Limb (tissue), 2 donors: ENCODE data around the gene KCTD7.
"Not testable (repeated sequence)": the region's sequence is repeated elsewhere in the genome, so short reads cannot be mapped to it uniquely, and the experiment has no call there.

ENCODE experiments used
- DNase-seq, 2 donors: peaks; one replicate each; pipeline ENCODE4 v3.0.0-alpha.2; 2016; ENCODE audit errors: extremely low spot score in 2 of 2

KCTD7 gene

DNA sequence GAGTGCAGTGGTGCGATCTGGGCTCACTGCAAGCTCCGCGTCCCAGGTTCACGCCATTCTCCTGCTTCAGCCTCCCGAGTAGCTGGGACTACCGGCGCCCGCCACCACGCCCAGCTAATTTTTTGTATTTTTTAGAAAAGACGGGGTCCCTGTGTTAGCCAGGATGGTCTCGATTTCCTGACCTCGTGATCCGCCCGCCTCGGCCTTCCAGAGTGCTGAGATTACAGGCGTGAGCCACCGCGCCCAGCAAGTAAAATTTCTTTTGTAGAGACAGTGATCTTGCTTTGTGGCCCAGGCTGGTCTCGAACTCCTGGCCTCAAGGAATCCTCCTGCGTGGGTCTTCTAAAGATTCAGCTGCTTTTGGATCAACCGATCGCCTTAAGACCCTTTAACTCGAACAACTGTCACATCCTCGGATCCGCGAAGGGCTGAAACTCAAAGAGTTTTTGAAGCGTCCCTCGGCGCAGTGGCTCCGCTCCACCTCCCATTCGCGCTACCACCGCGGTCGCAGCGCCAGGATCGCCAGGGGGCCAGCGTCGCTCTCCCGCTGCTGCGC lies 25.1 kb downstream of the KCTD7 start:
- not testable (repeated sequence) for DNase-seq

GRCh38 chr7:66654275-66655112 lies 25.8 kb downstream of the KCTD7 start:
- peak; percentile 97 to 99 for DNase-seq

DNA sequence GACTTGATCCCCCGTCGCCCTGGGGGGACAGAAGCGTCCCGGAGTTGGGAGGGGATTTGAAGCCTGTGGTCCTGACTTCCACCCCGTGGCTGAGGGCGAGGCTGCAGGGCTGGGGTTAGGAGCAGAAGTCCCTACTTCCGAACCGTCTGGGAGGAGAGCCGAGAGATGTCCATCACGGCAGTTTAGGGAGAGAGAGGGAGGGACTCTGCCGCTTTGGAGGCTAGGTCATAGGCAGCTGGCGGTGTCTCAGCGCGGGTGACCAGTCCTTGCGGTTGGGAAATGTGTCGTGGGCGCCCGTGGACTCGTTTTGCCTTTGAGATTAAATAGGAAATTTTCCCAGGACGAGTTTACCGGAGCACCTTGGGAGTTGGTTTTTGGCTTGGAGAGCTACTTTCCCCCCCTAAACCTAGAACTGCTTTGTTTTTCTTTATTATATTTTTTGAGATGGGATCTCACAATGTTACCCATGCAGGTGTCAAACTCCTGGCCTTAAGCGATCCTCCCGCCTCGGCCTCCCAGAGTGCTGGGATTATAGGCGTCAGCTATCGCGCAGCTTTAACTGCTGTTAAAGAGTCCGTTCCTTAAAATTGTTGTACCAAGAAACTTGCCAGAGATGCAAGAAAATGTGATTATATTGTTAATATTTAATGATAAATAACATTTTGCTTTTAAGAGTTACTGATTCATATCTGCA lies 26.6 kb downstream of the KCTD7 start:
- DNase-seq, result not testable (repeated sequence)

- not testable (repeated sequence) for DNase-seq
Observed at GRCh38 chr7:66655826-66656485, 27.3 kb downstream of the KCTD7 start.

GRCh38 chr7:66657798-66658197 lies 29.1 kb downstream of the KCTD7 start:
- no peak for DNase-seq

GRCh38 chr7:66662646-66663264 lies 34.1 kb downstream of the KCTD7 start:
- DNase-seq, result no peak

DNA sequence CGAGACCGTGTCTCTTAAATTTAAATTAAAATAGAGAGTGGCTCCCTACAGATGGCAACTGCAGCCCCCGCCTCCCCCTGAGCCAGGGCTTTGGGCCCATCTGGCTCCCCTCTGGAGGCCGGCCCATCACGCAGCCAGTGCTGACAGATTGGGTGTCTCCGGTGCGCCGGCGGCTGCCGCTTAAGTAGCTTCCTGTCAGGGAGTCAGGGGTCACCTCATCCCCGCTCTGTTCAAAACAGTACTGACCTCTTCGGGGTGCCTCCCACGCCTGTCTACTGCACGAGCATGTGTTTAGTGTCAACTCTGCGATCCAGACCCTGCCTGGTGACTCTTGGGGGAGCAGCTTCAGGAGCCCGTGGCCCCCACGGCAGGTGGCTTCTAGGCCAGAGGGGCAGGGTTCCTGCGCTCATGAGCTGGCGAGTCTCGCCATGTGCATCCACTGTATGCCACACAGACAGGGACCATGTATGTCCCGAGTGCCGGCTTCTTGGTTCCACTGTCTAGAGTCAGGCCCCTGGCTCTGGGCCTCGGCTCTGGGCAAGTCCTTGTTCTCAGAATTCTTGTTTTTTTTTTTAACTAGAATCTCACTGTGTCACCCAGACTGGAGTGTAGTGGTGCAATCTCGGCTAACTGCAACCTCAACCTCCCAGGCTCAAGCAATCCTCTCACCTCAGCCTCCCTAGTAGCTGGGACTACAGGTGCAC lies 36.1 kb downstream of the KCTD7 start:
- no peak for DNase-seq

DNA sequence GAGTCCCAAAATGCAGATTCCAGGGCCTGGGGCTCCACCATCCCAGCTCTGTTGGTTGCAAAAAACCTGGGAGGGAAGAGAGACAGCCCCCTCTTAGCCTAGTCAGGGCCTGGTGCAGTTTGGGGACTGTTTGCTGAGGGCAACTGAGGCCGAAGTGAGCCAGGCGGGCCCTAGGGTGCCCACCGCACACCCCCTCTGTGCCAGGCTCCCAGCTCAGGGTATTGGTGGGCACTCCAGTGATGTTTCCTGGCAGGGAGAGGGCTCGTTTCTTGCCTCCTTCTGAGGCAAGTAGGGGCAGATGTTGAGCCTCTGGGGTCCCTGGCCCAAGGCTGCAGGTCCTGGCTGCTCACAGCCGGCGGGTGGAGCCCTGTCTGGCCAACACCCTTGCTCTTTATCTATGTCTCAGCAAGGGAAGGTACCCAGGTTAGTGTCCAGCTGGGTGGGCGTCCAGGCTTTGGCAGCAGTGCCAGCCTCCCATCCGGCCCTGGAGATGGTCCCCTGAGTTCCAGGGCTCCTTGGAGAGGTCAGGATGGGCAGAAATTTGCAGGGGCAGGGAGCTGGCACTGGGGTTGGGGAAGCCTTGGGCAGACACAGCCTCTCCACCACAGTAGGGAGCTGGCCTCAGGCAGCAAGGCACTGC lies 37.8 kb downstream of the KCTD7 start:
- DNase-seq, result no peak

DNA sequence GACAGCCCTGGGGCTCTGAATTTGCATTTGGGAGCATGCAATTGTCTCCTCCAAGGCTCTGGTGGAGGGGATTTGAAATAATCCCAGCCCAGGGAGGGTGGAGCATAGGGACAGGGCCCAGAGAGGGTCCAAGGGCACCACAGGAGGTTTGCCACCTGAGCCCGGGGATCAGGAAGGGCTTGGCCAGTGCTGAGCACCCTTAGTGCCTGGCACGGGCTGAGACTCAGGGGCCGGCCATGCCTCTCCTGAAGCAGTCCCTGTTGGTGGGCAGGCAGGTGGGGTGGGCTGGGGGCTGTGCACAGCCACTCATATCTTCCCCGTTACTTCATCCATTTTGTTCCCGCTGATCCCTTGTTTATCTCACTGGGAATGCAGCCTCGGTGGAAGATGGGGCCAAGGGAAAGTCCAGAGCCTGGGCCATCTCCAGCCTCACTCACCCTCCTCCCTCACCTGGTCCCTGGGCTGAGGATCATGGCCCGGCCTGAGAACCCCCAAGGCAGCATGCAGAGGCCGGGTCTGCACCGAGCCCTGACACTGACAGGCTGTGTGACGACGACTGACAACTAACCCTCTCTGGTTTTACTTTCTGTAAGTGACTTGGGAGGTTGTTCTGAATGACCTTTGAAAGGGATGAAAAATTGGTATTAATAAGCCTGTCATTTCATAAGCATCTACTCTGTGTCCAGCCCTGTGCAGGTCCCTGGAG lies 38.5 kb downstream of the KCTD7 start:
- no peak for DNase-seq

DNA sequence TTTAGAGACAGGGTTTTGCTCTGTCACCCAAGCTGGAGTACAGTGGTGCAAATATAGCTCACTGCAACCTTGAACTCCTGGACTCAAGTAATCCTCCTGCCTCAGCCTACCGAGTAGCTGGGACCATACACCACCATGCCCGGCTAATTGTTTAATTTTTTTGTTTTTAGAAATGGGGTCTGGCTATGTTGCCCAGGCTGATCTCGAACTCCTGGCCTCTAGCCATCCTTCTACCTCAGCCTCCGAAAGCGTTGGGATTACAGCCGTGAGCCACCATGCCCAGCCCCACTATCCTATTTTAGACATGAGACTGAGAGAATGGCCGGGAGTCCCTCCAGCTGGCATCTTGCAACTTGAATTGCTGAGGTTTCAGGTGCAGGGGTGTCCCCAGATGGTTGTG lies 39.4 kb downstream of the KCTD7 start:
- no peak for DNase-seq

DNA sequence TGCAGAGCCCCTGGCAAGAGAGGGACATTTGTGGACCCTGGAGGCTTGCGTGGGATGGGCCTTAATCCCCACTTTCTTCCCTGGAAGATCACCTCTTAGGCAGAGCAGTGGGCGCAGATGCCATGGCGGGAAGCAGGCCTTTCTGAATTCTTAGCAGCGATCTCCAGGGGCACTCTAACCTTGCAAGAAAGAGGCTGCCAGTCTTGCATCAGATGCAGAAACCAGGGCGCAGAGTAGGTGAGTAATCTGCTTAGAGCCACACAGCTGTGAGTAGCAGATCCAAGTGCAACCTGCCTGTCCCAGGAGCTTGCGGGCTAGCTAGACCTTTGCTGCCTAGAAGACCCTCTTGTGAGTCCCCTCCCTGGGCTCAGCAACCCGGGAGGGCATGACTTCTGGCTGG lies 40.0 kb downstream of the KCTD7 start:
- no peak for DNase-seq

GRCh38 chr7:66669088-66669487 lies 40.4 kb downstream of the KCTD7 start:
- DNase-seq, result no peak

DNA sequence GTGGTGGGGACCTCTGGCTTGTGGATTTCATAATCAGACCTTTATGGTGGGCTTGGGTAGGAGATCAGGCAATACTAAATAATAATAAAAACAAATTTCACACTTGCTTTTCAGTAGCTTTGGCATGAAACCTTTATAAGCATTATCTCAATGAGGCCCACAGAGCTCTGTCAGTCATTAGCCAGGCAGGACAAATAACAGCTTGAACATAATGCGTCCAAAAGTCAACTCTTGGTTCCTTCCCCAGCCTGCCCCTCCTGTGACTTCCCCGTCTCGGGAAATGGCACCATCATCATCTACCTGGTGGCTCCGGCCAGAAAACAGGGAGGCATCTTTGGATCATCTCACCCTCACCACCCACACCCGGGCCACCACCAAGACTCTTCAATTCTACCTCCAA lies 40.8 kb downstream of the KCTD7 start:
- DNase-seq, result no peak

DNA sequence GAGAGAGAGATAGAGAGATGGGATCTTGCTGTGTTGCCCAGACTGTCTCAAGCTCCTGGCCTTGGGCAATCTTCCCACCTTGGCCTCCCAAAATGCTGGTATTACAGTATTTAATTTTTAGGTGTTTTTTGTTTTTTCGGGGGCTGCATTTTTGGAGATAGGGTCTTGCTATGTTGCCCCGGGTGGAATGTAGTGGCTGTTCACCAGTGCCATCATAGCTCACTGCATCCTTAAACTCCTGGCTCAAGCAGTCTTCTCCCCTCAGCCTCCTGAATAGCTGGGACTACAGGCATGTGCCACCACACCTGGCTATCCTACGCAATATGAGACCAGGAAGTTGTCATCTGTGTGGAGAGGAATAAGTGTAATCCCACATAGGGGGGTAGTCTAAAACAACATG lies 42.4 kb downstream of the KCTD7 start:
- no peak for DNase-seq

DNA sequence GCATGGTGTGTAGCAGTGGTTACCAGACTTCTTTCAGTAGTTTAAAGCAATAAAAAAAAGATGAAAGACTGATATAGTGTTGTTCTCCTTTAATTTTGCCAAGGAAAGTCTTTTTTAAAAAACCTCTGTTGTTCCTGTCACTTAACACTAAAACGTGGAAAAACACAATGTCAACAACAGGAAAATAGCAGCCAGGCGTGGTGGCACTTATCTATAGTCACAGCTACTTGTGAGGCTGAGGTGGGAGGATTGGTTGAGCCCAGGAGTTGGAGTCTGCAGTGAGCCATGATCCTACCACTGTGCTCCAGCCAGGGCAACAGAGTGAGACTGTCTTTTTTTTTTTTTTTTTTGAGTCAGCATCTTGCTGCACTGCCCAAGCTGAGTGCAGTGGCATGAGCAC lies 42.8 kb downstream of the KCTD7 start:
- not testable (repeated sequence) for DNase-seq

DNA sequence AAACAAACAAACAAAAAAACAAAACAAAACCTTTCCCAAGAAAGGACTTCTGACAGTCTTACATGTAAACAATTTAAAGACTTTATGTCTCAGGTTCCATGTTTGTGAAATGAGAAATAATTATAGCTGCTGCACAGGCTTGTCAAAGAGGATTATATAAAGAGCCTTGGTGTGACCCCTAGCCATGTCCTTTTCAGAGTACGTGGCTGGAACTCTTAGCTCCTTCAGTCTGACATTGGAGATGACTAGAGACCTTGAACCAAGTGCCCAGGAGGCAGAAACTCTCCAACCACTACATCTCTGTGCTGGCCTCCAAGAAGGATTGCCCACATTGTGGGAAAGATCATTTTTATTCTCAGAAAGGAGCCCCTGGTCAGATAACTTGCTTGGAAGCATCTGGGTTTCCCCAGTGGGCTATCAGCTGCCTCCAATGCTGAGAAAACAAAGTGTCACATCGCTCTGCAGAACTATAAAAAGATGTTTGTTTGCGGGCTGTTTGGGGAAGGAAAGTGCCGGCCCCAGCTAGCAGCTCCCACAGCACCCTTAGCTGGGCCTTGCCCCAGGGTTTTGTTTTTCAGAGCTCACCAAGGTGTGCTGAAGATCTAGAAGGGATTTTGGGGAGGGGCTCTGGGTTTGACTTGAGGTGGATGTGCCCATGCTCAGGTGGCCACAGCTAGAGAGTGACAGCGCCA lies 43.9 kb downstream of the KCTD7 start:
- DNase-seq, result not testable (repeated sequence)

DNA sequence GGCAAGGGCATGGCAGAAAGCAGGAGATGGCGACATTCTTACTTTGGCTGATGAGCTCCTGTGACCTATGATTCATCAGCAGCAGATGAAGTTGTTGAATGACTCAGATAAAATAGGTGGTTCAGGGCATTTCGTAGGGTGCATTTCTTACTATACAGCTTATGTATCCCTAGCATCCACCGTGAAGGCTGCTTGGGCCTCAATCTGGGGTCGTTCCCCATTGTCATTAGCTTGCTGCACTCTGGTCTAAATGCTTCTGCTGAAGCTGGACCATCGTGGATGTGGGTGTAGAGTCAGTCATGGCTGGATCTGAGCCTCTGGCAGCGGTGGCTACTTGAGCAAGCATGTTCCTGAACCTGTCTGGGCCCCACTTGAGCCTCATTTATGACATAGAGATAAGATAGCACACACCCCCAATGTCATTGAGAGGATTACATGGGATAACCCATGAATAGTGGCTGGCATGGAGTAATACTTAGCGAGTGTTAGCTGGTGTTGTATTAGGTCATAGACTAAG lies 44.5 kb downstream of the KCTD7 start:
- not testable (repeated sequence) for DNase-seq

- DNase-seq, result no peak
Observed at GRCh38 chr7:66679633-66680244, 51.1 kb downstream of the KCTD7 start.
